ENCODE data around the gene CALML6.
A peak's percentile ranks its signal among the peaks of the same experiment; 100 is the strongest.
"Not testable (repeated sequence)": the region's sequence is repeated elsewhere in the genome, so short reads cannot be mapped to it uniquely, and the experiment has no call there.

CALML6 gene

DNA sequence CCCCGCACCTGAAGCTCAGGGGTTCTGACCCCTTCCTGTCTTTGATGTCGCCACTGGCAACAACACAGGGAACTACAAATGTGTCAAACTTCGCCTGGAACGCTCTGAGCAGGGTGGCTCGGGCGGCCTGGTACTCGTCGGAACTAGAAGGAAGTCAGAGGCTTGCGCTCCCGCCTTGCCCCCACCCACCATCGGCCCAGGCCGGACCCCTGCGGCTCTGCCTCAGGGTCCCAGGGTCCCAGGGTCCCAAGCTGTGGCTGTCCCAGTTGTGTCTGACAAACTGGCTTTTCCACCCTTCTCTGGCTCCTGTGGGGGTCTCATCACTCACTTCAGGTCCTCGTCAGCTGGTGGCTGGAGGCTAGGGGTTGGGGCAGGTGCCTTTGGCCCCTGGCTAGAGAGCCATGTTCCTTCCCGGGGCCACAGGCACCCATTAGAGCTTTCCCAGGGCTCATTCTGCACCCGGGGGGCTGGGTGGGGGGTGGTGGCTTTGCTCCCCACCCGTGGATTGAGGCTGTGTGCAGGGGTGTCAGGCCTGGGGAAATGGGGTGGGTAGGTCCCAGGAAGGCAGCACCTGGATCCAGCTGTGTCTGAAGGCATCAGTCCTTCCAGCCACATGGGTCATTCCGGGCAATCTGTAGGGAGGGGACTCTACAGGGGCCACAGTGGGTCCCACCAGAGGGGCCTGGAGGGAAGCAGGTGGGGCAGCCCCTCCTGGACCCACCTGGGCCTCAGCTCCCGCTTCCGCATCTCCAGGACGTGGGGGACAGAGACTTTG, 12.0 kb downstream of the CALML6 start:
- no peak for DNase-seq

DNA sequence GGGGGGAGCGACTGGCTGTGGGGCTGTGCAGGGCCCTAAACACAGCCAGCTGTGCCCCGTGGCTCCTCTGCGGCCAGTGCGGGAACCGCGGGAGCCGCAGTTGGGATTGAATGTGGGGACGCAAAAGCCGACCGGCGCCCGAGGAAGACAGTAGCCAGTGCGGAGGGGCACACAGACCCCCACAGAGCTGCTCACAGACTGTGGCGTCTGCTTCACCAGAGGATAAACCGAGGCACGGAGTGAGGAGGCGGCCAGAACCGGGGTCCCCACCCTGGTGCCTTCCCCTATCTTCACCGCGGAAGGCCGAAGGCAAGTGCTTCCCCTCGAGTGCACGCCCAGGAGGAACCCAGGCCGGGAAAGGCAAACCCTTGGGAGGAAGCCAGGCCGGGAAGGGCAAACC, 12.7 kb downstream of the CALML6 start:
- no peak for DNase-seq

DNA sequence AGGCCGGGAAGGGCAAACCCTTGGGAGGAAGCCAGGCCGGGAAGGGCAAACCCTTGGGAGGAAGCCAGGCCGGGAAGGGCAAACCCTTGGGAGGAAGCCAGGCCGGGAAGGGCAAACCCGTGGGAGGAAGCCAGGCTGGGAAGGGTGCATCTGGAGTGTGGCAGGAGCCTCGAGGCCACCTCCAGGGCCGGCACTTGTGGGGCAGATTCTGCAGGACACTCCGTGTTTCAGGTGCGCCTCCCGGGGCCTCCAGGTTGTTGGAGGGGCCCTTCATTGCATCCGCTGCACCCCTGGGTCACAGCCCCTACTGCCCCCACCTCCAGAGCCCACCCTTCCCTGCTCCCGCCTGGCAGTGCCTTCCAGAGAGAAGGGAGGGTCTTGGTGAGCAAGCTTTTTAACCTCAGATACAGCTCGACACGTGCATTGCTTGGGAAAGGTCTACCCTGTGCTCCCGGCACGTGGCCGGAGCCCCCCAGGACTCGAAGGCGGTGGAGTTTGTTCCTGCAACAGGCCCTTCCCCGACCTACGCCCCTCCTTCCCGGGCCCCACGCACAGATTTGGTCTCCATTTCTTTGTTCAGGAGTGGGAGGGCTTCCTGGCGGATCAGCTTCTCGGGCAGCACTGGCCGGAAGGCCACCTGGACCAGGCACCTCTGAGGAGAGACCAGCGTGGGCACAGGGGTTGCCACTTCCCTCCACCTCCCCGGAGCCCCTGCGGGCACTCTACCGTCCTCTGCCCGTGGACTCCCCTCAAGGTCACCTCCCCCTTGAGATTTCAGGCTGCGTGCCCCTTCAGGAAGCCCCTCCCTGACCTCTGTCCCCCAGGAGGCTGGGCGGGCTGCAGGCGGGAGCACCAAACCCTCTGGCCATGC, 13.4 kb downstream of the CALML6 start:
- no peak for DNase-seq

DNA sequence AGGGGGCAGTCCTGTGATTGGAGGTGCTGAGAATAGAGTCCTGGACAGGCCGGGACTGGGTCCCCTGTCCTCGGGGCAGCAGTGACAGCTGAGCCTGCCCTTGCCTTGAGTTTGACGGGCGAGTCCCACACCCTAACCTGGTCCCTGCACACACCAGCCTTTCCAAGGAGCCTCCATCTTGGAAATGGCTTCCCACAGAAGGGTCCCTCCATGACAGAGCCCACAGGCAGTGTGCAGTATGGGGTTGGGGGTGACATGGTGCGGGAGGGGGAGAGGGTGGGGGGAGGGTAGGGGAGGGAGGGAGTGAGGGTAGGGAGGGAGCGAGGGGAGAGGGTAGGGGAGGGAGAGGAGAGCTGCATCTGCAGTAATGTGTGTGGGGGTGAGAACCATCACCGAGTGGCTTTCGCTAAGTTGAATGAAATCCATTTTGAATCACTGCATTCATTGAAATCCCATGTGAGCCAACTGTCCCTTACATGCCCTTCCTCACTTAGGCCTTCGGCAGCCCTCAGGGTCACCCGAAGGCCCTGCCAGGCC, 14.1 kb downstream of the CALML6 start:
- no peak for DNase-seq

GRCh38 chr1:1929639-1930545, 14.8 kb downstream of the CALML6 start:
- DNase-seq: no peak

GRCh38 chr1:1934848-1935247, 19.8 kb downstream of the CALML6 start:
- not testable (repeated sequence) for DNase-seq

- DNase-seq: no peak
Measured at GRCh38 chr1:1937061-1937460, 22.0 kb downstream of the CALML6 start.

DNA sequence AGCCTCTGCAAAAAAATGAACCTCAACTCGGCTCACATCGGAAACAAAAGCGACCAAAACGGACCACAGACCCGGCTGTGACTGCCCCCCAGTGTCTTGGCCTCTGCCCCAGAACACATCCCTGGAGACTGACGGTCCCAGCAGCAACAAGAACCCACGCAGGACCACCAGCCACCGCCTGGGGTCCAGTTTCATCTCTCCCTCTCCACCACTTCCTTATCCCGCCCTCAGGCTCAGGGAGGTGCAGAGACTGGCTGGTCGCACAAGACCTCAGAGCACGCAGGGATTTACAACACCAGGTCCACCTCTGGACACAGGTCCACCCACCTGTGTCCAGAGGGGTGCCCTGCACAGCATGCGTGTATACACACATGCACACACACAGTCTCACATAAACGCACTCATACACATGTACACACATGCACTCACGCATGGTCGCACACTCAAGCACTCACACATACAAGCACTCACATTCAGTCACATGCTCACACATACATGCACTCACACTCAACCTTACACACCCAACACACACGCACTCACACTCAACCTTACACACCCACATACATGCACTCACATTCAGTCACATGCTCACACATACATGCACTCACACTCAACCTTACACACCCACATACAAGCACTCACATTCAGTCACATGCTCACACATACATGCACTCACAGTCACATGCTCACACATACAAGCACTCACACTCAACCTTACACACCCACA, 22.7 kb downstream of the CALML6 start:
- no peak for DNase-seq

DNA sequence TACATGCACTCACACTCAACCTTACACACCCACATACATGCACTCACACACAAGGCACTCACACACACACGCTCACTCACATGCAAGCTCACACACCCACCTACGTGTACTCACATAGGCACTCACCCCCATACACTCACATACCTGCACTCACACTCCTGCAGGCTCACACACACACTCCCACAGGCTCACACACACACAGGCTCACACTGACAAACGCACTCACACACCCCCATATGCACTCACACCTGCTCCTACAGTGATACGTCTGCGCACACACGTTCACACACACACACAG, 23.2 kb downstream of the CALML6 start:
- DNase-seq: no peak

DNA sequence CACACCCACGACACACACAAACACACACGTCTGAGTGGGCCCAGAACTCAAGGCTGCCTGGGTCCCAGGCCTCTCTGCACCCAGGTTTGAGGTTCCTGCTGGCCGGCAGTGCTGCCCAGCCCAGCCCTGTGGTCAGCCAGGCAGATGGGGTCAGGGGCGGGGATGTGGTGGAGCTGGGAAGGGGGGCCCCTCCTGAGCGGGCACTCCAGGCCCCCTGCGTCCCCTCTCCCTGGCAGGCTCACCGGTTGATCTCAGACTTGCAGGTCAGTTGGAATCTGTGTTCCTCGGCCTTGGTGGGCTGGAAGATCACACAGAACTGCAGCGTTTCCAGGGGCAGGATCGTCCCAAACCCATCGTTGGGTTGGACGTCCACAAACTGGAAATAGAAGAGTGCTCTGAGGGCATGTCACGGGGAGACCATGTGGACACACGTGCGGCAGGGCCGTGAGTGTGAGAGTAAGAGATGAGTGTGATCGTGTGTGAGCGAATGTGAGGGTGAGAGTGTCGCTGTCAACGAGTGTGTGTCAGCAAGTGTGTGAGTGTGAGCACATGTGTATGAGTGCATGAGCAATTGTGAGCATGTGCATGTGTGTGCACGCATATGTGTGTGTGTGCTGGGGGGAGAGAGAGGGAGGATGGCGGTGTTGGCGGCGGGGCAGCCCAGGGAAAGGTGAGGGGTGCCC, 23.7 kb downstream of the CALML6 start:
- DNase-seq: no peak

GRCh38 chr1:1939296-1940122, 24.4 kb downstream of the CALML6 start:
- DNase-seq: no peak

DNA sequence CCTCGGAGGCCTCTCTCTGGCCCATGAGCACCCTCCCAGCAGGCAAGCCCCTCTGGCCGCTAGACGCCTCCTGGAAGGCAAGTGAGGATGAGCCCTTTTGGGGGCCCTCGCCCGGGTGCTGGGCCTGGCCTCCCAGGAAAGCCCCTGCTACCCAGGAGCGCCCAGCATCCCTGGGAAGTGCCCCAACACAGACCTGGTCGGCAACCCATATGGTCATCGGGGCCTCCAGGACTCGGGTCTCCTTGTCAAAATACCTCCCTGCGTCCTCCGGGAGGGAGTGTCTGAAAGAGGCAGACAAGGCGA, 25.0 kb downstream of the CALML6 start:
- DNase-seq: no peak

DNA sequence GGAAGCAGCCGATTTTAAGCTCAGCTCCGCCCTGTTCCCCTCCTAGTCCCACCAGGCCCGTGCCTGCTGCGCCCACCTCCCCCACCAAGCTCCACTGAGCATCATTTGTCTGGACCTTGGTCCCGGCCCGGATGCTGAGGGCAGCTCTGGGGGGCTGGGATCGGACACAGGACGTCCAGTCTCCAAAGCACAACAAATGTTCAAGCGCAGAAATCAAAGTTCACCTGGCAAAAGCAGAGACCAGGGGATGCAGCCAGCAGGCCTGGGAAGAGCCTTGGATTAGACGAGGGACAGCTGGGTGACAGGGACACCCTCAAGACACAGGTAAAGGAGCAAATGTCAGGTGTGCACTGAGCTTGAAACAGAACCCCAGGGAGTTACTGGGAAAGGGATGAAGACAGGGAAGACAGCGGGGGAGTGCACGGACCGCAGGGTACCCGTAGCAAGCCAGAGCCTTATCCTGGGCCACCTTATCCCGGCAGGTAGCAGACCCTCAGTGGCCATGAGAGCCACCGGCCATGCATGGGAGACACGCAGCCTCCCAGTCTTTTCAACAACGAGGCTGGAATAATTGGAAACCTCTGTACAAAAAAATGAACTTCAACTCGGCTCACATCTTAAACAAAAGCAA, 26.3 kb downstream of the CALML6 start:
- no peak for DNase-seq

DNA sequence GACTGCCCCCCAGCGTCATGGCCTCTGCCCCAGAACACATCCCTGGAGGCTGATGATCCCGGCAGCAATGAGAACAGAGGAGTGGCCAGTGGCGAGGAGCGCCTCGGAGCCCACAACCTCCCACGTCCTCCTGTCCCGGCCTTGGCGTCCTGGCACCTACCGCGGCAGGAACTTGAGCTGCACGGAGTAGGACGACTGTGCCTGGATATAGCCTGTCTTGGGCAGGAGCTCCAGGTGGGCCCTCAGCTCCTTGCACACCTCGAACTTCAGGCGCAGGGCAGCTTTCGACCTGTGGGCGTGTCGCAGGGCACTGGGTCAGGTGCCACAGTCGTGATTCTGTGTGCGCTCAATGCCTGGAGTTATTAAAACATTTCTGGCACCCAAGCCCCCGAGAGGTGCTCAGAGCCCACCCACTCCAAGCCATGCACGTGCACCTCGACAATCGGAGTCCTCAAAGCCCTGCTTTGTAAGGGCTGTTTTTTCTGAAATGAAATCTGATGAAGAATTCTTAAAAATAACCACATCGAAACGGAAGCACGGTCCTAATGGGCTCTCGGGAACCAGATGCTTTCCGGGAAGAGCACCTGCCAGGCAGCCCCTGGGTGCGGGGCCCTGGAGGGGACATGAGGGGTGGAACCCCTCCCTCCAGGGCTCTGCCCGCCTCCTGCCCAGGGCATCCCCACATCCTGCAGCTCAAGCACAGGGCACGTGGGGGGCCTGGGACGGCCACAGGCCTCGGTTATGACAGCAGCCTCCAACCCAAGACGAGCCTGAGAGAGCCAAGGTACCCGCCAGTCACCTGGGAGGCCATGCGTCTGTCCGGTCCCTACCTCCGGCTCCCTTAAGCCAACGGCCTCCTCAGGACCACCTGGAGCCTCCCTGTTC, 27.1 kb downstream of the CALML6 start:
- no peak for DNase-seq

DNA sequence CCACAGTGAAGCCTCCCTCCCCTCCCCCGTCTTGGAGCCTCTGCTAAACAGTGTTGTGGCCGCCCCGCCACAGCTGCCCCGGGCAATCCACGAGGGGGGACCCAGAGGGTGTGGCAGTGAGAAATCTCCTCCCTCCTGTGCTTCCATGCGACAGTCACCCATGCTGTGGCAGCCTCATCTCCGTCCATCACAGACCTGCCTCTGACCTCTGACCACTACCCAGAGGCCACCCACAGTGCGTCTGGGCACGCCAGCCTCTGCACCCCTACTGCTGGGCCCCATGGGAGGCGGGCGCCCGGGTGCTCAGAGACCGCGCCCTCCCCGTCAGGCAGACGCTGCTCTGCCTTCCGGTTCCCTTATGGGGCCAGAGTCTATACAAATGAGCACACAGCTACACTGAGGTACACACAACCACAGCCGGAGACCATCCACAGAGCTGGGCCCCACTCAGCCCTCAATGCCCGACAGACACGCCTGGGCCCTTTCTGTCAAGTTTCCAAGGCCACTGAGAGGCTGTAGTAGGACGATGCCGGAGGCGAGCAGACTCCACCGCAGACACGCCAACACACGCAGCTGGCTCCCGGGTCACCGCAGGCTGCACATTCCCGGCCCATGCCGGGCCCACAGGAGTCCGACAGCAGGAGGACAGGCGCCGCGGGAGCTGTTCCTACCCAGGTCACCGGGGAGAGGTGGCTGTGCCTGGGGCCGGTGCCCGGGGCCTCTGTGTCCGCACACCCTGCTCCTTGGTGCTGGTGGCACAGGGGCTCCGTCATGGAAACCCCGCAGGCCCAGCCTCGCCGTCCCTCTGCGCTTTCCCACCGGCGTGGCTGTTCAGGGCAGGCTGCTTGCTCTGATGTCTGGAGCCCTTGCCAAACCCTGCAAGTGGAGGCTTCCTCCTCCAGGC, 27.9 kb downstream of the CALML6 start:
- no peak for DNase-seq

- peak; percentile 71 for DNase-seq
Measured at GRCh38 chr1:1943834-1944570, 28.9 kb downstream of the CALML6 start.

- no peak for DNase-seq
Measured at GRCh38 chr1:1945782-1946393, 30.8 kb downstream of the CALML6 start.
